NCI-H1694 (cell line): ENCODE results near the gene ATXN7.
A peak's percentile ranks its signal among the peaks of the same experiment; 100 is the strongest.

Source experiments
- DNase-seq: peaks from one replicate; lab custom pipeline; 2025; lab: John Stamatoyannopoulos, UW

Gene ATXN7, protein sequence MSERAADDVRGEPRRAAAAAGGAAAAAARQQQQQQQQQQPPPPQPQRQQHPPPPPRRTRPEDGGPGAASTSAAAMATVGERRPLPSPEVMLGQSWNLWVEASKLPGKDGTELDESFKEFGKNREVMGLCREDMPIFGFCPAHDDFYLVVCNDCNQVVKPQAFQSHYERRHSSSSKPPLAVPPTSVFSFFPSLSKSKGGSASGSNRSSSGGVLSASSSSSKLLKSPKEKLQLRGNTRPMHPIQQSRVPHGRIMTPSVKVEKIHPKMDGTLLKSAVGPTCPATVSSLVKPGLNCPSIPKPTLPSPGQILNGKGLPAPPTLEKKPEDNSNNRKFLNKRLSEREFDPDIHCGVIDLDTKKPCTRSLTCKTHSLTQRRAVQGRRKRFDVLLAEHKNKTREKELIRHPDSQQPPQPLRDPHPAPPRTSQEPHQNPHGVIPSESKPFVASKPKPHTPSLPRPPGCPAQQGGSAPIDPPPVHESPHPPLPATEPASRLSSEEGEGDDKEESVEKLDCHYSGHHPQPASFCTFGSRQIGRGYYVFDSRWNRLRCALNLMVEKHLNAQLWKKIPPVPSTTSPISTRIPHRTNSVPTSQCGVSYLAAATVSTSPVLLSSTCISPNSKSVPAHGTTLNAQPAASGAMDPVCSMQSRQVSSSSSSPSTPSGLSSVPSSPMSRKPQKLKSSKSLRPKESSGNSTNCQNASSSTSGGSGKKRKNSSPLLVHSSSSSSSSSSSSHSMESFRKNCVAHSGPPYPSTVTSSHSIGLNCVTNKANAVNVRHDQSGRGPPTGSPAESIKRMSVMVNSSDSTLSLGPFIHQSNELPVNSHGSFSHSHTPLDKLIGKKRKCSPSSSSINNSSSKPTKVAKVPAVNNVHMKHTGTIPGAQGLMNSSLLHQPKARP

GRCh38 chr3:63863150-63864007, at the start of gene ATXN7, which contains the start of gene THOC7:
ATXN7 (plus strand) TSS chr3:63863867; CDS start chr3:63912599, 48,732 bp downstream.
THOC7 (minus strand) TSS chr3:63863805; CDS start chr3:63863790, 15 bp downstream.
- DNase-seq = no peak

GRCh38 chr3:63814237-63814636, 49.4 kb upstream of the ATXN7 start:
- no peak for DNase-seq

- DNase-seq = no peak
These were observed 46.4 kb upstream of the ATXN7 start for GRCh38 chr3:63817225-63817624.

GRCh38 chr3:63818282-63819150, 45.2 kb upstream of the ATXN7 start:
- peak; percentile 24 for DNase-seq

DNA sequence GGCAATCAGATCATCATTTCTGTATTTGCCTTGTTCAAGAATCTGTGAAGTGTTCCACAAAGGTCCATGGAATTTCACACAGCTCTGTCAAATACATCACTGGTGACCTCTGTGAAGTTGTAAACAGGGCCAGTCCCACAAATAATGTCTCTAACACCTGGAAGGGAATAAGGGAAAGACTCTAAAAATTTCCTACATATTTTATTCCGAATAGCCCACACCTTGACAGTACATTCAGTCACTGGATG, 44.6 kb upstream of the ATXN7 start, which contains the start of gene C3orf49:
Gene C3orf49 (plus strand): TSS at position 149 of the 248 bp plus-strand sequence. CDS start 173 bp downstream, outside the sequence.
- no peak for DNase-seq

GRCh38 chr3:63824309-63824708, 39.4 kb upstream of the ATXN7 start:
- DNase-seq = no peak

- DNase-seq = no peak
These were observed 33.1 kb upstream of the ATXN7 start for GRCh38 chr3:63830526-63830925.

DNA sequence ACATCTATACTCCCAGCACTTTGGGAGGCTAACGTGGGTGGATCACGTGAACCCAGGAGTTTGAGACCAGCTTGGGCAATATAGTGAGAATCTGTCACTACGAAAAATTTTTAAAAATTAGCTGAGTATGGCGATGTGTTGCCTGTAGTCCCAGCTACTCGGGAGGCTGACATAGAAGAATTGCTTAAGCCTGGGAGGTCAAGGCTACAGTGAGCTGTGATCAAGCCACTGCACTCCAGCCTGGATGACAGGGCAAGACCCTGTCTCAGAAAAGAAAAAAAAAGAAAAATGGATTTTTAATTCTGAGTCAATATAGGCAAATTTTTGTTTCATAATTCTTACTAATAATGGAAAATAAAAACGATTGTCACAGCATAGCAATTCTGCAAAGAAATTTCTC, 31.3 kb upstream of the ATXN7 start:
- no peak for DNase-seq

DNA sequence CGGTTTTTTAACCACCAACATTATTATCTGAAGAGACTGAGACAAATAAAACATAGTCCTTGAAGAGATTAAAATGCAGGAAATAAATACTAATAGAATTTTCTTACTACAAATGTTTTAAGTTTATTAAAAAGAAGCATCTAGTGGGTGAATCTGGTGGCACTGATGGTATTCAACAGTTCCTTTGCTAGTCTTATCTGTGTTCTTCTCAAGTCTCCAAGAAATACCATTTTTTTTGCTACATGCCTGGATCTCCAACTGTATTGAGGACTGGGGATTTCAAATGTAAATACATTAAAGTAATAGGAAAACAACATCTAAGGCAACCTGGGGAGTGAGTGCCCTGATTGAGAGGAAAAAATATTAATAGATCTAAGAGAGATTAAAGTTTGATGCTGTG, 22.0 kb upstream of the ATXN7 start:
- no peak for DNase-seq

GRCh38 chr3:63842127-63842526, 21.5 kb upstream of the ATXN7 start:
- no peak for DNase-seq

- no peak for DNase-seq
These were observed 18.5 kb upstream of the ATXN7 start for GRCh38 chr3:63845215-63845614.

DNA sequence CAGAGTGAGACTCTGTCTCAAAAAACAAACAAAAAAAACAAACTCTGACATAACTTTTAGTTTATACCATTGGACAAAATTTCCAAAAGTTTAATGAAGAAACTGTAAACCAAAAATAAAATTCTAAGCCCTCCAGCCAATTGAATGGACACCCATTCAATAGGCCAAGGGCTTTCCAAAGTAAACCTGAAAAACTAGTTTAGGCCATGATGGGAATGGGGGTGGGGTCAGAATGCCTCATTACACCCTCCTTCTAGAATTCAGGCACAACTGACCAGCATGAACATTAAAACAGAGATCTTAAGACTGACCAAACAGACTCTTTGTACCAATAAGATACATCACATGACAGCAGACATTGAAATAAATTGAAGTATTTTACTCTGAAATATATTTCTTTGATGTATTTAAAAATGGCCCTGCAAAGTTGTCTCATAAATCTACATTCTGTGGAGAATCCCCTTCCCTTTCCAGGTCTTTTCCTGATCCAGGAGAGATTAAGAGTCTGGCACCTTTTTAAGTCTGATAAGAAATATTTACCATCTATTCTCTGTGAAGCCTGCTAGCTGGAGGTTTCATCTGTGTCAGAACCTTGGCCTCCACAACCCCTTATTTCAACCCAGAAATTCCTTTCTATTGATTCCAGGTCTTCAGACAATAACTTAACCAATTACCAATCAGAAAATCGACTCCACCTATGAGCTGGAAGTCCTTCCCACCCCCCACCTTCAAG, 15.8 kb upstream of the ATXN7 start:
- DNase-seq = no peak

GRCh38 chr3:63849175-63849574, 14.5 kb upstream of the ATXN7 start:
- no peak for DNase-seq

DNA sequence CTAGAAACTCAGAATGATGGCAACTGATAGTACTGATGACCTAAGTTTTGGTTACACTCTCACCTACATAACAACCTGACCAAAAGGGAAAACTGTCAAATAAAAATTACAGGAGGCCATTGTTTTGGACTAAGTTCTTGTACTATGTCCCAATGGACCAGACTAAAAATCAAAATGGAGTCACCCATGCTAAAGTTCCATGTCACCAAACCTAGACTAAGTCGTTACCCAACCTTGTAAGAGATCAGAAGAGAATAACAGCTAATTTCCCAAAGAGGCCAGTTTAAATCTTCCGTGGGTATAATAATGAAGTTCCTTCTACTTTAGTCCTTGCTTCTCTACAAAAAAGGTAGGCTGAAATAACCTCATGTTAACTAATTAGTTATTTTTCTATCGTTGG, 12.4 kb upstream of the ATXN7 start:
- DNase-seq = no peak

DNA sequence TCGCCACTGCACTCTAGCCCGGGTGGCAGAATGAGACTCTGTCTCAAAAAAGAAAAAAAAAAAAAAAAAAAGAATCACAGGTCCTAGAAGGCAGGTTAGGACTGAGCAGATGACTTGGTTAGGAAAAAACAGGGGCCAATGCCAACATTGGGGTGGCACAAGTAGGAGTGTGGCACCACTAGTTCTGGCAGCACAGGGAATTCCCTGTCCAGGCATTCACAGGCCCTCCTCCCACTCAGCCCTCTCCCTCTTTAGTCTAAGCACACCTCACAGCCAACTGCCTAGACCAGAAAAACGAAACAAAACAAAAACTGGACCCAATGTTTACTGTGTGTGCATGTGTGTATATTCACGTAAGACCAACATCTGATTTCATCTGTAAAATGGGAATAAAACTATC, 10.6 kb upstream of the ATXN7 start:
- no peak for DNase-seq

DNA sequence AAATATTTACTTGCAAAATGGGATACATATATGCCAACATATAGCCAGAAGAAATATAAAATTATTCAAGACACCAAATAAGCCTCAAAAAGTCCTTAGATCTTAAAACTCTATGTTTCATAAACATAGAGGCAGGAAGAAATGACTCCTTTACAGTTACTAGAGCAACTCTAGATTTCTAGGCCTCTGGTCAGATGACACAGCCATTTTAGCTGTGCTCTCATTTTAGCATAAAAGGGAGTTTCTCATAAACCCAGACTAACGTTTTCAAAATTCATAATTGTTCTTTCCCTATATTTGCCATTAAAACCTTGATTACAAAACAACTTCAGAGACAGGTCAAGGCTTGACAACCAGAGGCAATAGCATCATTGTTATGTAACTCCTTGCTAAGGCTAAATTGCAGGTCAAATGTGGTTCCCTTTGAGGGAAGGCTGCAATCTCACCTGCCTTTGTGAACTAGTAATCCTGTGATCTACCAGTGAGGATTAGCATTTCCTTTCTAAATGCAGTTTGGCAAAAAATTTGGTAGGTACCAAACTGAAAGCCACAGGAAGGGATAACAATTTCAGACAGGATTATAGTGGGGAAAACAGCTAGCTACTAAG, 8.2 kb upstream of the ATXN7 start:
- DNase-seq = no peak

GRCh38 chr3:63857311-63857710, 6.4 kb upstream of the ATXN7 start:
- no peak for DNase-seq

DNA sequence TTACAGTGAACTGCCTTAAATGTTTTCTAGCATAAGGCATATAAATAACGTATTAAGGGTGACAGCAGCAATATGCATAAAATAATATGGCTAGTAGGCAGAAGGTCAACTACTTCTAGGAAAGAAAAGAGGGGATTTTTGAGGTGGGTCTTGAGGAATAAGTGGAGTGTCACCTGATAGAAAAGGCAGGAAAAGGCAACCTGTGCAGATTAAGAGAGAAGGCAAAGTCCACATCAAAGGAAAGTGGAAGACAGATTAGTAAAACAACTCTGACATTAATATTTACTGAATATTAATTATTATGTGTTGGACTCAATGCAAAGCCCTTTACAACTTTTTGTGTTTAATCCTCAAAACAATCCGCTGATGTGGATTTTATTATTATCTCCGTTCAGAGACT, 2.9 kb upstream of the ATXN7 start:
- no peak for DNase-seq

DNA sequence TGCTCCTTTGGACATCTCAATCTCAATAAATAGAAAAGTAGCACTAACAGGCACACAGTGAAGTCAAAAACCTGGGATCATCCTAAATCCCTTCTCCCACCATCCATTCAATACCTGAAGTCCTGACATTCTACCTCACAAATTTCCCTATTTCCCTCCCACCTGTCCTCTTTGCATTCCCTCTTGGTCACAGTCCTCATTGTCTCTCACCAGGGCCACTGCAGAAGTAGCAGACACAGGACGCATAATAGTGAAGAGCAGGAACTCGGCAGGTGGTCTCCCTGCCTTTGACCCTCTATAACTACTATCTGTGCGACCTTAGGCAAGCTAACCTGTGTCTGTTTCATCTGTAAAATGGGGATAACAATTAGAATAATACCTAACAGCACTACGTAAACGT, 2.4 kb upstream of the ATXN7 start:
- DNase-seq = no peak

DNA sequence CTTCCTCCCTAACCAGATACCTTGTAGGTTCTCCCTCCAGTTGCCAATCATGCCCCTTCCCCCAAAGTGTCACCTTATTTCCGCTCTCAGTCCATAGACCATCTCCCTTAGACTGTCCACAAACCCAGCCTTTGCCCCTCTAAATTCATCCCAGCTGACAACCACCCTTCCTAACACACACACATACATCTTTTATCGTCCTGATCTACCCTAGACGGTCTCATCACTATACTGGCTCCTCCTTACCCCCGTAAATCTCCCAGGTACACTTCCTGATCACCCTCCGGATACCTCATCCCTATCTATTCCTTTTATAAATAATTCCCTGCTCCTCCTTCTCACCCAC, 890 bp upstream of the ATXN7 start:
- DNase-seq = no peak
